Gastroesophageal sphincter (tissue), 3 donors: Measurements from ENCODE around the gene WDSUB1.

ENCODE experiments used
- CTCF ChIP-seq, 4 experiments: fragments of 200-600 bp in 2 of 4; fragments of 450-650 bp in 2 of 4; sonication (generic) in 1 of 4; IDR thresholded peaks; one replicate each; pipeline ENCODE4 v1.5.1; 2017 to 2019; ENCODE audit warnings: antibody characterized with exemption in 4 of 4, mild to moderate bottlenecking in 2 of 4, moderate library complexity in 2 of 4
- EP300 ChIP-seq: sonication (generic); formaldehyde crosslinking; IDR thresholded peaks from one replicate; pipeline ENCODE4 v1.6.1; 2017; ENCODE audit warnings: antibody characterized with exemption, mild to moderate bottlenecking

- TF ChIP-seq CTCF (IDR thresholded peaks at IDR 0.05) (no peak), EP300 (no peak)
Observed at GRCh38 chr2:159322419-159322818, 35.9 kb upstream of the WDSUB1 start.
